GM21529 (cell line): ENCODE measurements around the gene PTCD2.
"Not testable (repeated sequence)": the region's sequence is repeated elsewhere in the genome, so short reads cannot be mapped to it uniquely, and the experiment has no call there.

Experiments
- ATAC-seq: cut with Tn5 transposase; IDR thresholded peaks from one replicate; pipeline ENCODE4 v1.9.1; 2021; ENCODE audit not compliant: unreplicated experiment

Gene PTCD2

DNA sequence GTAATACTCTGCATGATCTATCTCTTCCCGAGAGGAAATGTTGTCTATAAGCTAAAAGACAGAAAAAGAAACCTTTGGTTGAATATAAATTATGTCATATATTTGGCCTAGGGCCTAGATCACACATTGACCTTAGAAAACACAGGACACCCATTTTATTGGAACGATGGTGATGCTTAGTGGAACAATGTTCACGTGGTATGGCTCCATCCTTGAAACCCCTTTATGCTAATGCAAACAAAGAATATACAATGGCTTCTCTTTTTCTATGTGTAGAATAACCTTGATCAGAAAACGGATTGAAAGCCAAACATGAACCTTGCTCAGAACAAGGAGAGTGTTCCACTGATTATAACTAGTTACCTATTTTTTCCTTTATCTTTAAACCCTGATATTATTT, 24.6 kb upstream of the PTCD2 start:
- ATAC-seq, result no peak

DNA sequence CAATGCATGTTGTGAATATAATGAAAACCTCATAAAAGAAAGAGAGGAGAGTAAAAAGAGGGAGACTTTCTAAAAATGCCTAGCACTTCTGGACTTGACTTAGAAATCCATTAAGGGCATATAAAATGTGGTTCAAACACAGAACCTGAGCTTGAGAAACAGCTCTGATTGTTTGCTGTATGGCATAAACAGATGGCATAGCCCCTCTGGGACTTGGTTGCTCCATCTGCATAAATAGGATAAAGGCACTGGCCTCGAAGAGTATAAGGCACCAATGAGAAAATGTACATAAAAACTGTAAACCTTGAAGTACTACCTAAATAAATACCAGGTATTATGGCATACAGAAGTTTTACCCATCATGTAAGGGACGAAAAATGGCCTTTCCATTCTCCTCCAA, 23.9 kb upstream of the PTCD2 start:
- no peak for ATAC-seq

DNA sequence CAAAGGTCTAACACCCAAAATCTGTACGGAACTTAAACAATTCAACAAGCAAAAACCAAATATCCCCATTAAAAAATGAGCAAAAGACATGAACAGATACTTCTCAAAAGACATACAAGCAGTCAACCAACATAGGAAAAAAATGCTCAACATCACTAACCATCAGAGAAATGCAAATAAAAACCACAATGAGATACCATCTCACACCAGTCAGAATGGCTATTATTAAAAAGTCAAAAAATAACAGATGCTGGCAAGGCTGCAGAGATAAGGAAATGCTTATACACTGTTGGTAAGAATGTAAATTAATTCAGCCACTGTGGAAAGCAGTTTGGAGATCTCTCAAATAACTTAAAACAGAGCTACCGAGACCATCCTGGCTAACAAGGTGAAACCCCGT, 22.0 kb upstream of the PTCD2 start:
- ATAC-seq, result not testable (repeated sequence)

DNA sequence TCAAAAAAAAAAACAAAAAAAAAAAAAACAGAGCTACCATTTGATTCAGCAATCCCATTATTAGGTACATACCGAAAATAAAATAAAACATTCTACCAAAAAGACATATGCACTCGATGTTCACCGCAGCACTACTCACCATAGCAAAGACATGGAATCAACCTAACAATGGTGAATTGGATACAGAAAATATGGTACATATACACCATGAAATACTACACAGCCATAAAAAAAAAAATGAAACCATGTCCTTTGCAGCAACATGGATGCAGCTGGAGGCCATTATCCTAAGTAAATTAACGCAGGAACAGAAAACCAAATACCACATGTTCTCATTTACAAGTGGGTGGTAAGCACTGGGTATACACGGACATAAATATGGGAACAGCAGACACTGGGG, 21.5 kb upstream of the PTCD2 start:
- no peak for ATAC-seq

DNA sequence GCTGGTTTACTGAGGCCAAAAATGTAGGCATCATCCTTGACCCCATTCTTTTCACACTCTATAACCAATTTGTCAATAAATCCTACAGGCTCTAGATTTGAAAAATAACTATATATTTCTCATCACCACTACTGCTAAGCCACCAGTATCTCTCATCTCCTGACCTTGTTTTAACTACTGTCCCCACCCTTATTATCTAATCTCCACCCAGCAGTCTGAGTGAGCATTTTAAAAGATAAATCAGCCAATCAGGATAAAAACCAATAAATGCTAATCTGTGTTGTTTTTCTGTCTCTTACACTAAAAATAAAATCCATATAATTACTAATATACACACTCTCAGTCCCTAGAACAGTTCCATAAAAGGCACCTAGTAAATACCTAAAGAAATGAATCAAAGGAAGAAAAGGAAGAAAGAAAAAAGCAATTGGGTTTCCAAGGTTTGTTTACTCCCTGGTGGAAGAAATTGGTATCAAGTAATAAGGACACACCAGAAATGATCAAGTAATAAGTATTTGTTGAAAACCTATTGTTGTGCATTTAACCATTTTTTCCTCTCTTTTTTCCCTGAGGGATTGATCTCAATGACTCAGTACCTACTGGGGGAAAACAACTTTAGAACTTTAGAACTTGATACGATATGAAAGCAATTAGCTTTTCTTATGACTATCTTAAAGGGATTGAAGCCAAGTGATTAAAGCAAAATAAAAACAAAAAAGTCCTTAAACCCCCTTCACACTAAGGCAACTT, 19.4 kb upstream of the PTCD2 start:
- no peak for ATAC-seq

DNA sequence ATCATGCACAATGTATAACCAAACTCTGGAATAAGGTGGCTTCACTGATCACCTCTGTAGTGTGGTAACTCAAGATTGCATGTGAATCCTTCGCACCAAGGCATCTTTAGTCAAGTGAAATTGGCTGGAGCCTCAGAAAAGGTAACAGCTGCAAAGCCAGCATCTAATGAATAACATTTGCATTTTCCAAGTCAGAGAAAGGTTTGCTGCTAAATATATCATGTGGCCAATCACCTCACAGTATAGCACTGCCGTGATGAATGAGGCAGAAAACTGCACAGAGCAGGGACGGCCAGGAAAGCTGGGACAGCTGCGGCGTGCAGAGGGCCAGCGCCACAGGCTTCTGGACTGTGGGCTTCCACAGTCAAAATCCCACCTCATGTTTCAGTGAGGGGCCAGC, 18.6 kb upstream of the PTCD2 start:
- peak; percentile 56 for ATAC-seq

DNA sequence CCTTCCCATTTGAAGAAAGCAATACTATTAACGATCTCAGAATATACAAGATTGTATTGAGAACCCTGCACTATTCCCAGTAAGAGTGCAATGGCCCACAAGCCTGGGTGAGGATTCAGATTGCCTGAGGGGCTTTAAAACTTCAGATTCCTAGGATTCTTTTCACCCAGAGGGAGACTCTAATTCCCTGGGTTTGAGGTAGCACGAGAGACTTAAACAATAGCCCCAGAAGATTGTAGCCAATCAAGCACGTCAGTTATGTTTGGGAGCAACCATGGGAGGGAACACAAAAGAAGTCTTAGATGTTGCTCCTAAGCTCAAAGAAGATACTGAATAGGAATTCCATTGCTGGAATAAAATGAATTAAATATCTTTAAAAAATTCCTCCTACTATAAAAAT, 18.0 kb upstream of the PTCD2 start:
- no peak for ATAC-seq

DNA sequence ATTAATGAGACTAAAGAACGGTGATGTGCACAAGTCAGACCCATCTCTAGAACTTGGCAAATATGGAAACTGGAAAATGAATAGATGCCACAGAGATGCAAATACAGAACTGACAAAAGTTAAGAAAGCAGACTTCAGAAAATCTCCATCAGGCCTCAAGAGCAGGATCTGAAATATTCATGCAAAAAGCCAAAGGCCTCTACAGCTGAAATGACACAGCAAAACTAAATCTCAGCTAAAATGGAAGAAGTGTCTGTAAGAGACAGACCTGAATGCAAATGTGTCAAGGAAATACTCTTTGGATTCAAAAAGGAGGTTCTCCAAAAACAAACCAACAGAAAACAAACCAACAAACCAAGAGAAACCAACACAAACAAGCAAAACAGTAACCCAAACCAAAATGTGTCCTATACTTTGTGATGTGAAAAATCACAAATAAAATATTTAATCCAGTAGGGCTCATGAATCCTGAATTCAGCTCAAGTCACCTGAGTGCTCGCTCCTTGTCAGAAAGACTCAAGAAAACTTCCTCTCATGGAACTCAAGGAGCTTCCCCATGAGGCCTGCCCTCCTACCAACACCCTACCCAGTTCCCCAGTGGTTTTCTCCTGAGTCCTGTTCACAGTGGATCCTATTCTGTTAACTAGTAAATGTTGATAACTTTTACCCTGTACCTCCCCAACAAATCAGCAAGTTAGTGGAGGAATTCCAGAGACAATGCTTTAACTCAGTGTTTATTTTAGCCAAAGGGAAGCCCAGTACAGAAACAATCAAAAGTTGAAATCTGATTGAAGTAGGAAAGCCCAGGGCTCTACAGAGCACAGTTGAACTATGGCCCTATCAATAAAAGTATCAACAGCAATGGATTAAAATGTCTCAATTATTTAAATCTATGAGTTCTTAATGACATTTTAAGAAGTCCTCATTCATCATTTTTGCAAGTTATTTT, 14.7 kb upstream of the PTCD2 start:
- ATAC-seq, result no peak

DNA sequence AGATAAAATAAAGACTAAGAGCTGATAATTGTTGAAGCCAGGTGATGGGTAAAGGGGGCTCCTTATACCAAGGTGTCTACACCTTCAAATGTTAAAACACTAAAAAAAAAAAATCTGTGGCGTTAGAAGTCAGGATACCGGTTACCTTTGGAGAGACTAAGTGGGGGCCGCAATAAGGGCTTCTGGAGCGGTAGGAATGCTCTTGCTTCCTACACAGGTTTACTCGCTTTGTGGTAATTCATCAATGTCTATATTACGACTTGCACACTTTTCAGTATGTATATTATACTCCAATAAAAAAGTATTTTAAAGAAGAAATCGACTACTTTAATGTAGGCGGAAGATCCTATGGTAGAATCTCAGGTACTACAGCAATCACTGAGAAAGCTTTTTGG, 12.6 kb upstream of the PTCD2 start:
- no peak for ATAC-seq

DNA sequence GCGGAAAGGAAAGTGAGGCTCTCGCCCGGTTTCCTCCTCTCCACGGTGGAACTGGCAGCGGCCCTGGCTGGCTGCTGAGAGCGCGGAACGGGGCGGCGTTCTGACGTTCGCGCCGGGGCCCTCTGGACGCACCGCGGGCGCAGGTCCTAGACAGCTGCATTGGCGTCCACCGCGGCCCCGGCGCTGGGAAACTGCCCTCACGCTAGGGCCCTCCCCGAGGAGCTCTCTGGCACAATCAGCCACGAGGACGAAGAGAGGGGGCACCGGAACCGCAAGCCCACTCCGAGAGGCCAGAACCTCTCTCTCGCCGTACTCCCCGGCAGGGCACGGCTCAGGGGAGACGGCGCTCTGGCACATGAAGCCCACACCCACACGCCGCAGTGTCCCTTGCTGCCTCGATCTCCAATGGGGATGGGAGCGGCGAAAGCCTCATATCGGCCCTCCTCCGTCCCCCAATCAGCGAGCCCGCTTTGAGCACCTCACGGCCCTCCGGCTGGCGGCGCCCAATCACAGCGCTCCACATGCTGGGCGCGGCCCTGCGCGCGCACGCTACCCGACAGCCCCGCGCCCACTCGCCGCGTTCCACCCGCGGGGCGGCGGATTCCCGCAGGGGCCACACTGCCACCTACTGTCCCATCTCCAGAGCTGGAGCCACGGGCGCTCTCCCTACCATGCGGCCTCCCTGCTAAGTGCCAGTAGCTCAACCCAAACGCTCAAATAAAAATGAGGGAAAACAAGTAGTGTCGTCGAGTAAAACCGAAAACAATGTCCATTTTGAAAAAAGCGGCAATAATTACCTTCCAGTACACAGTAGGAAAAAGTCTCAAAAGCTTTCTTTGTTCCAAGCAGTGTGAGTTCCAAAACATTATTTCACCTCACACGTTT, 12.0 kb upstream of the PTCD2 start:
- peak; percentile 86 for ATAC-seq

DNA sequence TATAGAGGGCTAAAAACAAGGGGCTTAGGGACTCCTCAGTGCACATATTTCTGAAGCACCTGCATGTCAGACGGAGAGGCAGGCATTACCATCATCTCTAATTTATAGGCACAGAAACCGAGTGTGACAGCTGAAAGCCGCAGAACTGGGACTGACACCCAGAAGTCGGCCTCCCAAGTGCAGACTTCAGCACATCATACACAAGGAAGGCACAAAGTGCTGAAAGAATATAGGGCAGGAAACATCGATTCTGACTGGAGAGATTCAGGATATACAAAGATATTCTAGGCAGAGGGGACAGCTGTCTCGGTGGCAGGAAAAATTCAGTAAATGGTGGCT, 11.4 kb upstream of the PTCD2 start:
- ATAC-seq, result no peak

DNA sequence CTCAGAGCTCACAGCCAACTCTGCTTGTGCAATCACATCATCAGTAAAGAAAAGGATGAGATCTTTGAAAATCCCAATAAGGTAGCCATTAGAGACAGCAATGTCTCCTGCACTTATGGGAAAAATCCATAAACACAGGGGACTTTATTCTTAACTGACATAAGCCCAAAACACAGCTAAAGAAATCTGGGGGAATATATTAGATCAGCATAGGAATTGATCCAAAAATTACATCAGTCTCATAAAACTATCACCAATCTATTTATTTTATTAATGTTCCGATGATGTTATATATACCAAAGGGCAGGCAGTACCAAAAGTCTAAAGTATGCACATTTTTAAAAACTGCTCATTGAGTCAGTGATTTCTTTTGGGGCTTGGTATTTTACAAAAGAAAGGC, 7.0 kb upstream of the PTCD2 start:
- ATAC-seq, result no peak

DNA sequence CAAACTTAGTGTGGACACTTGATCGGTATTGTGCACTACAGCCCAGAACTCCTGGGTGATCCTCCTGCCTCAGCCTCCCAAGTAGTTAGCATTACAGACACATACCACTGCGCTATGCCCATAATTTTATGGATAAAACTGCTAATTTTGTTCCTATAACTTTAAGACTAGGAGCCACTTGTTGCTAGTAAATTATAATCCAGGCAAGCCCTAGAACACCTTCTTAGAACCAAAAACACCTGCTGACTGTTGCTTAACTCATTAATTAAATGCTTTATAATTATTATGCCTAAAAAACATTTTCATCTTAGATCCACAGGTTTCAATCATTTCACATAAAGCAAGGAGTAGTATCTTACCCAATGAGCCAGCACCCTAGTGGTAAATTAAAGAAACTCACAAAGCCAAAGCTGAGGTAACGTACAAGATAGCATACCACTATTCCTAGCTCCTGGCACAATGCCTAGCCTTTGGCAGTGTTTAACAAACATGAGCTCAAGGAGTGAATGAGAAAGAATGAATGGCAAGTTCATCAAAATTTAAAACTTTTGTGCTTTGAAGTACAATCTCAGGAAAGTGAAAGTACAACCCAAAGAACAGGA, 5.5 kb upstream of the PTCD2 start:
- no peak for ATAC-seq

DNA sequence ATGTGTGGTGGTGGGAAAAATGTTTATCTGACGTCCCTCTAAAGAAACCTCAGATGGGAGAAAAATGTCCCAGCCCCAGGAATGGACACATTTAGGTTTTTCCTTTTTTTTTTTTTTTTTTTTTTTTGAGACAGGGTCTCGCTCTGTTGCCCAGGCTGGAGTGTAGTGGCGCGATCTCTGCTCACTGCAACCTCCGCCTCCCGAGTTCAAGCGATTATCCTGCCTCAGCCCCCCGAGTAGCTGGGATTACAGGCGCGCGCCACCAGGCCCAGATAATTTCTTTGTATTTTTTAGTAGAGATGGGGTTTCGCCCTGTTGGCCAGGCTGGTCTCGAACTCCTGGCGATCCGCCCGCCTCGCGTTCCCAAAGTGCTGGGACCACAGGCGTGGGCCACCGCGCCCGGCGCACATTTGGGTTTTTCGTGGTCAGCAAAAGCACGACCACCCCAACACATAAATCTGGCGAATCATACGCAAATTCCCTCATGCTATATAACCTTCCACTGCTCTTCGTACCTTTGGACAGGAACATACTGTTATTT, 668 bp upstream of the PTCD2 start:
- peak; percentile 0 for ATAC-seq

DNA sequence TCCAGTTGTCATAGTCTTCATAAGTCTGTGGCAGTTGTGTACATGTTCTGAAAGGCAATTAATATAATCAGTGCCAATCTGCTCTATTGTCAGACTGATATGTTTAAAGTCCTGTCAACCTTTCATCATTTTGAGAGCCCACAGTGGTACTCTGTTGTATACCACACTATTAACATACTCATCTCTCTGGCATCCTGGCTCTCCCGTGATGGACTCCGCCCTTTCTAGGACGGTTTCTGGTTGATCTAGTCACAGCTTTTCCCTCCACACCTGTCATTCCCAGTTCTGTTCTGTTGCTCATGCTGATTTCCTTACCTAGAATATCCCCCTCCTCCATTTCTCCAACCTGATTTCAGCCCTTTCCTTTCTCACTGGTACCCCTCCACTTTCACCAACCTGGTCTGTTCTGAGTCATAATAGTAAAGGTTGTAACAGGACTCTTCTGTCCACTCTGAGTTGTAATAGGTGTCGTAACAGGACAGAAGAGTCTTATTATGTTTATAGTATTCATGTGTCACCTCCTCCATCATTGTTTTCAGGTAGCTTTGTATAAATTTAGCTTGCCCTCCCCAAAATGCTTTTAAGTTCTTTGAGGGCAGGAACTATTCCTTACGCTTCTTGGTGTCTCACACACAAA, 4.1 kb downstream of the PTCD2 start:
- no peak for ATAC-seq

DNA sequence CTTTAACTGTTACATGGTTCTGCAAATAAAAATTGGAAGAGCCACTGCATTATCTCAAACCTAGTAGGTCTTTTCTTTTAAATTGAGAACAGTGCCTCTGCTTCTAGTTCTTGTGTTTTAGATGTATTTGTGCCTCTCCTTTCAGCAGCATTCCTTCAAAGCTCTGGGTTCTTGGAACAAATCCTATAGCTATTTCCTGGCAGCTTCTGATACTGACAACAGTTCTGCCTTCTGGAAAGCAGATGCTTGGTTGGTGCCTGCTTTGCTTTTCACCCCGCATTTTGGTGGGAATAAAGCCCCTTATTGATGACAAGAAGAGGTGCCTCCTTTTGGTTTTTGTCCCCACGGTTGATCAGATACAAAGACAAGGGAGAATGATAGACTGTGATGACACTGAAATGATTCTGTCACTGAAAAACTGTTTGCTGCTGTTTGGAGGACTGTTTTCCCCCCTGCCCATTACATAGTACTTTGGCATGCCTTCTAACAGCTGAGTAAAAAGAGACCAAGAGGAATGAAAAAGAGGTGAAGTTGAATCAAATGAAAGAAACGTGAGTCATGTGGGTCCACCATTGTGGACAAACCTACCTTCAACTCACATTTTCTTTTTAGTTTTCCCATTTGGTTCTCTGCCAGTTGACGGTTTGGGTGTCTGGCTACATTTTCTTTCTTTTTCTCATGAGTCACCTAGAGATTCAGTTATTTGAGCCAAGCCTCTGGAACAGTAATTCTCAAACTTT, 5.6 kb downstream of the PTCD2 start:
- ATAC-seq, result no peak

DNA sequence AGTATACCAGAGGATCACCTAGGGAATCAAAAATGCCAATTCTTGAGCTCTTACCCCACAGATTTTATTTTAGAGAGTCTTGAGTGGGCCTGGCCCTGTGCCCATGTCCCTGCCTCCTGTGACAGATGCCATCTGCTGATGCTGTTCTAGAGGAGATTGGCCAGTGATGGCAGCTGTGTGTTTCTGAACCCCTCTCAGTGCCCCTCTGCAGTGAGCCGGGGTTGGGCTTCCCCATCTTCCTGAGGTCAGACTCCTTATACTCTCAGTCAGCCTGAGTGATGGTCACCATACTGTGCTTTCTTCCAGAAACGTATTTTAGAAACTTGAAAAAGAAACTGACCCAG, 6.1 kb downstream of the PTCD2 start:
- ATAC-seq, result no peak

DNA sequence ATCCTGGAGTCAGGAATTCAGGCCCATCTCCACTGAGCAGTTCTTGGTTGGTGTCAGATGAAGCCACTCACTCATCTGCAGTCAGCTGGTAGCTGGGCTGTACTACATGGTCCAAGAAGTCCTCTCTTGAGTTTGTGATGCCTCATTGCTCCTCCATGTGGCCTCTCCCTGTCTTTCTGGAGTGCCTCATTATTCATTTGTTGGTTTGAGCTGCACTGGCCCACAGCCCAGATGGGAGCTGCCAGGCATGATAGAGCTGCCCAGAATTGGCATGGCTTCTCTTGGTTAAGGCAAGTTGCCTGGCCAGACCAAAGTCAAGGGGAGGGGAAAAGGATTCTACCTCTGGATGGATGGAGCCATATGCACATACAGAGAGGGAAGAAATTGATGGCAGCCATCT, 8.0 kb downstream of the PTCD2 start:
- no peak for ATAC-seq

DNA sequence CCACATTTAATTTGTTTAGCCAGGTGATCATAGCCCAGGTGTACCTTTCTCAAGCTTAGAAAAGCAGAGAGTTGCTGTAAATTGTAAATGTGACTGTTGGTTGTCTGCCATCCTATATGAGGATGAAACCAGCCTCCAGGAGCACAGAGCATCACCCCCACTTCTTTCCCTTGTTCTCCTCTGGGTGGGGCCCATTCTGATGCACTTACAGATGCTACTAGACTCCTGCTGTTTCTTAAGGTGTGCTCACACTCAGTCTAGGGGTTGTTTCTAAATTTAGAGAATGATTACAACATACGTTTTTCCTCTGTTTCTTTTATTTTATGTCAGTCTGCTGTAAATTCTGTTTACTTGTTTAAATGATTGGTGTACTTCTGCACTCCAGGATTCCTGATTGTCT, 10.5 kb downstream of the PTCD2 start:
- no peak for ATAC-seq

DNA sequence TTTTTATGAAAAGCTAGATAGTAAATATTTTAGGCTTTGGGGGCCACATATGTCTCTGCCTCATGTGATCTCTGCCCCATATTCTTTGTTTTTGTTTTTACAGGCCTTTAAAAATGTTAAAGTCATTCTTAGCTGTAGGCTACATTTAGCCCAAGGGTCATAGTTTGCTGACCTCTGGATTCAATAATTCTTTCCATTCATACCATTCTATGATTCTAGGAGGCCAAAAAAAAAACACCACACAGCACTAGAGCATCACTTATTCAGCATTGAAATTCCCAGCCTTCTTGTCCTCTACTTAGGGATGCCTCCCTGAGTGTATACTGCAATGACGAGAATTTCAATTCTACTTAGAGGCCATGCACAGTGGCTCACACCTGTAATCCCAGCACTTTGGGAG, 17.0 kb downstream of the PTCD2 start:
- ATAC-seq, result no peak
